ENCODE data around the gene MYBPC3.
A peak's percentile ranks its signal among the peaks of the same experiment; 100 is the strongest.

Gene MYBPC3

DNA sequence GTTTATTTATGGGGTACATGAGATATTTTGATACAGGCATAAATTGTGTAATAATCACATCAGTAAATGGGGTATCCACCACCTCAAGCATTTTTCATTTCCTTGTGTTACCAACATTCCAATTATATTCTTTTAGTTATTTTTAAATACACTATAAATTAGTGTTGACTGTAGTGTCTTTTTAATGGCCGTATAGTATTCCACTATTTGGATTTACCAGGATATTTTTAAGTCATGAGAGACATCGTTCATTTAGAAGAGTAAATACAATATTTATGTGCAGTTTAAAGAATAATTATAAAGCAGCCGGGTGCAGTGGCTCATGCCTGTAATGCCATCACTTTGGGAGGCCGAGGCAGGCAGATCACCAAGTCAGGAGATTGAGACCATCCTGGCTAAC, 32.0 kb upstream of the MYBPC3 start:
- no peak for DNase-seq (ENCODE audit: low read depth)

DNA sequence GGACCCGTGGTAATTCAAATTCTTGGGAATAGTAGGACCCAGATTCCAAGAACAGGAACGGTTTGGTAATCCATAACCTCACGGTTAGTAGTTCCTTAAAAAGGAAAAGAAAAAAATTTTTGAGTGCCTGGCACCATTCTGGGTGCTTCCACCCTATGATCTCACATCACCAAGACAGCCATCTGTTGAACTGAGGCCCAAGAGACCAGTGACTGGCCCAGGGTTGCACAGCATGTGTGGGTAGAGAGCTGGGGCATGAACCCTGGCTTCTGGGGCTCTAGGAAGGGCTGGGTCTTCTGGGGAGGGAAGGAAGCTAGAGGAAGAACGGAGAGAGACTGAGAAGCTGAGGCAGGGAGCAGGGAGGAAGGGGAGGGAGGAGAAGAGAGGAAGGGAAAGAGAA, 30.6 kb upstream of the MYBPC3 start:
- no peak for DNase-seq (ENCODE audit: low read depth)

- no peak for DNase-seq (ENCODE audit: low read depth)
Observed at GRCh38 chr11:47380078-47380477, 27.6 kb upstream of the MYBPC3 start.

DNA sequence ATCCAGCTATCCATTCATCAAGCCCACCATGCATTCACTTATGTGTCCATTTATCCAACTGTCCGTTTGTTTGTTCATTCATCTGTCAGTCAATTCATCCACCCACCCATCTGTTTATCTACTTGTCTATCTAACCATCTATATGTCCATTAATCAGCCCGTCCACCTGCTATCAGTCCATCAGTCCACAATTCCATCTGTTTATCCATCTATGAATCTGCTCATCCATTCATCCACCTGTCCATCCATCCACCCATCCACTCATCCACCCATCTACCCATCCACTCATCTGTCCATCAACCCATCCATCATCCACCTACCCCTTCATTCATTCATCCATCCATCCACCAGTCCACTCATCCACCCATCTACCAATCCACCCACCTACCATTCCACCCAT, 26.8 kb upstream of the MYBPC3 start:
- DNase-seq (ENCODE audit: low read depth) = no peak

- DNase-seq (ENCODE audit: low read depth) = no peak
Observed at GRCh38 chr11:47378836-47379170, 26.3 kb upstream of the MYBPC3 start.

DNA sequence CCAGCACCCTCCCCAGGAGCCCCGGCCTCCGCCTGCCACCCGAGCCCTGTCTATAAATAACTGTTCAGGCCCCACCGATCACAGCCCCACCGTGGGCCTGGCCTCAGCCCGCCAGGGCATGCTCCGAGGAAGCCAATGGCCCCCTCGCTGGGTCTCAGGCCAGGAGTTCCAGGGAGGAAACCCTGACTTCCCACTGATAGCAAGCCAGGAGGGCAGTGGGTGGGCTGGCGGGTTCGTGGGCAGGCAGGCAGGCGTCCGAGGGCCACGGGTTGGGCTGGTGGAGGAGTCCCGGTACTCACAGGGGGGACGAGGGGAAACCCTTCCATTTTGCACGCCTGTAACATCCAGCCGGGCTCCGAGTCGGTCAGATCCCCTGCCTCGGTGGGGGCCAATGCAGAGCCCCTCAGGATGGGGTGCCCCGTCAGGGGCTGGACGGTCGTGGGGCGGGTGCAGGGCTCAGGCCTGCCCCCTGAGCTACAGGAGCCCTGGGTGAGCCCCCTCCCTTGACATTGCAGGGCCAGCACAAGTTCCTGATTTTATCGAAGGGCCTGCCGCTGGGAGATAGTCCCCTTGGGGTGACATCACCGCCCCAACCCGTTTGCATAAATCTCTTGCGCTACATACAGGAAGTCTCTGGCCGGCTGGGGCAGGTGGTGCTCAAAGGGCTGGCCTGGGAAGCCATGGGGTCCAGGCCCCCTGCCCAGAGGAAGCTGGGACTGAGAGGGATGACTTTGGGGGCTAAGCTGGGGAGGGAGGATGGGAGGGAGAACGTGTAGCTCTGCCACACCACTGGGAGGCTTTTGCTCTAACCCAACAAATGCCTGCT, 25.7 kb upstream of the MYBPC3 start, which contains the start of gene SPI1:
TSS of gene SPI1 (minus strand) at position 538 of the 826 bp plus-strand sequence. CDS start at position 344, 194 bp downstream.
- no peak for DNase-seq (ENCODE audit: low read depth)

- no peak for DNase-seq (ENCODE audit: low read depth)
Observed at GRCh38 chr11:47377571-47378009, 25.1 kb upstream of the MYBPC3 start.

DNA sequence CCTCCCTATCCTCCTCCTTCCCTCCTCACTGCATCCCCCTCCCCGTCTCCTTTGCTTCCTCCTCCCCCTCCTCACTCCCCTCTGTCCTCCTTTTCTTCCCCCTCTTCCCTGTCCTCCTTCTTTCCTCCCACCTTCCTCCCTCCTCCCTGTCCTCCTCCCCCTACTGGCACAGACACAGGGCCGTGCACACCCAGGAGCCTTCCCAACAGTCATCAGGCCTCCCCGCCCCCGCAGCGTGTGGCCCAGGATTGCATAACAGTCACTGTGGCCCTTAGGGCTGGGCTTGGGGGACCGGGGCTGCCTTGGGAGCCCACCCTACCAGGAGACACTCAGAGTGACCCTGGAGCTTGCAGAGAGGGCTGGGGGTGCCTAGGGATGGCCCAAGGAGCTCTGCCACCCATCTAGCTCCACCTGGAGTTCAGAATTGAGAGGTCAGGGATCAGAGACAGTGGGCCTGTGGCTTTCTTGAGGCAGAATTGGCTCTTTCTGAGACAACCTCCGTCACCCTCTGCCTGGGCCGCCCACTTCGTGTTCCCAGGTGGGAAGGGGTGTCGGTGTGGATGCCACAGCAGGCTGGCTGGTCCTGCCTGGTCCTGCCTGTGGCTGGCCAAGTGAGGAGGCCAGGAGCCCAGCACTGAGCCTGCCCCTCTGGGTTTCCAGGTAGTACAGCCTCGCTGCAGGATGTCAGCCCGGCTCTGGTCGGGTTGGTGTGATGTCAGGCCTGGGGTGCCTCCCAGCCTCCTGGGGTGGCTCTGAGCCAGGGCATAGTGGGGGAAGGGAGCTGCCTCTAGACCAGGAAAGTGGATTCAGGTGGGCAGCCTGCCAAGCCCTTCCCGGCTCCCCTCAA, 24.2 kb upstream of the MYBPC3 start:
- DNase-seq (ENCODE audit: low read depth) = no peak

GRCh38 chr11:47376107-47376524, 23.6 kb upstream of the MYBPC3 start:
- DNase-seq (ENCODE audit: low read depth) = no peak

DNA sequence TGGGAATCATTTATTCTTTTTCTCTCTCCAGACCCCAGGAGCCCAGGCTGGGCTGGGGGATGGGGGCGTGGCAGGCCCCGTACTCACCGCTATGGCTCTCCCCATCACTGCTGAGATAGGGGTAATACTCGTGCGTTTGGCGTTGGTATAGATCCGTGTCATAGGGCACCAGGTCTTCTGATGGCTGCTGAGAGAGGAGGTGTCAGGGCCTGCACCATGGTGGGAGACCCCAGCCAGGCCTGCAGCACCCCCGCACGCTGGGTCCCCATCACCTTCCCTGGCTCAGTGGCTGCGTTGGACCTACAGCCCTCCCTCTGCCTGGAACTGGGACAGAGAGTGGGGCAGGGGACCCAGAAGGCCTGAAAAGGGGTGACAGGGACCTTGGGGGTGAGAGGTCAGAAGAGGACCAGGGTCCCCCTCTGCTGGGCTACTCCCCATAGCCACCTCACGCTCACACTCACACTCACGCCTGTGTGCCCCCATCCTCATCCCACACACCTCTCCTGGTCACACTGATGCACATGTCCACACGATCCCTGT, 23.1 kb upstream of the MYBPC3 start:
- no peak for DNase-seq (ENCODE audit: low read depth)

GRCh38 chr11:47375020-47375419, 22.5 kb upstream of the MYBPC3 start:
- DNase-seq (ENCODE audit: low read depth) = no peak

DNA sequence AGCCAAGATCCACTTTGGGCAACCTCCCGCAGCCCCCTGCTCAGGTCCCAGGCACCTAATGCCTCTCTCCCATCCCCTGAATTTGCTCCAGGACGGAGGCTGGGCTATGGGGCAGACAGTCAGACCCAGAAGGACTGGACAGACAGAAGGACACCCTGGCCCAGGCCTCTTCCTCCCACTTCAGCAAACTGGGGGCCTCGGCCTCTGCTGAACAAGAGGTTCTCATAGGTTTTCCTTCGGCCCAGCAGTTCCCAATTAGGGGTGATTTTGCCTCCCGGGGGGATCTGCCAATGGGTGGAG, 22.2 kb upstream of the MYBPC3 start:
- DNase-seq (ENCODE audit: low read depth) = no peak

GRCh38 chr11:47373876-47374719, 21.6 kb upstream of the MYBPC3 start:
- DNase-seq (ENCODE audit: low read depth) = peak; percentile 51

DNA sequence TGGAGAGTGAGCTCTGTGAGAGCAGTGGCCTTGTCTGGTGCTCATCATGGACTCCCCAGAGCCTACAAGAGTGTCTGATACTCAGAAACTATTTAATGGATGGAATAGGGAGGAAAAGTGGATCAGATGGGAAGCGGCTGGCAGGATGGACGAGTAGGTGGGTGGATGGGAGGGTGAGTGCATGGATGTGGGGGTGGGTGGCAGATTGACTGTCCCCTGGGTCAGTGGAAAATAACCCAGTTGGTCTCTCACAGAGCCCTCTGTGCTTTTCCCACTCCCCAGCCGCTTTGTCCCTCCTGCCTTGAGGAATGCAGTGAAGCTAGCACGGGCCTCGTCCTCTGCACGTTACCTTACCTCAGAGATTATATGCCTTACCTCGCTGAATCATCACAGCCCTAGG, 19.9 kb upstream of the MYBPC3 start:
- DNase-seq (ENCODE audit: low read depth) = no peak

GRCh38 chr11:47369676-47370075, 17.2 kb upstream of the MYBPC3 start:
- DNase-seq (ENCODE audit: low read depth) = no peak

GRCh38 chr11:47366020-47366490, 13.6 kb upstream of the MYBPC3 start:
- no peak for DNase-seq (ENCODE audit: low read depth)

DNA sequence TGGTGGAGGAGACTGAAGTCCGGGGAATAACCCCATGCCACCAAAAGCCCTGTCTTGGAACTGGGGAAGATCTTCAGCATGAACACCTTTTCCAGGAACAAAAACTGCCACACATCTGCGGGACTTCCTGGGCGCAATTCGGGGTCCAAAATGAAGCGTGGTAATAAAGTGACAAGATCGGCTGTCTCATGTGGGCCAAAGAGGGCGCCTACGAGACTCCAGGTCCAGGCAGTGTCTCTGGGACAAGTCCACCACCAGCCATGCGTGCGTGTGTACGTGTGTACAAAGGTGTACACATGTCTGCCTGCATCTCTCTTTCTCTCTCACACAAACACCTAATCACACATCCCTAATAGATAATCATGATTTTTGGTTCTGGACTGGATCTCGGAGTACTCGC, 8.9 kb upstream of the MYBPC3 start:
- DNase-seq (ENCODE audit: low read depth) = no peak

DNA sequence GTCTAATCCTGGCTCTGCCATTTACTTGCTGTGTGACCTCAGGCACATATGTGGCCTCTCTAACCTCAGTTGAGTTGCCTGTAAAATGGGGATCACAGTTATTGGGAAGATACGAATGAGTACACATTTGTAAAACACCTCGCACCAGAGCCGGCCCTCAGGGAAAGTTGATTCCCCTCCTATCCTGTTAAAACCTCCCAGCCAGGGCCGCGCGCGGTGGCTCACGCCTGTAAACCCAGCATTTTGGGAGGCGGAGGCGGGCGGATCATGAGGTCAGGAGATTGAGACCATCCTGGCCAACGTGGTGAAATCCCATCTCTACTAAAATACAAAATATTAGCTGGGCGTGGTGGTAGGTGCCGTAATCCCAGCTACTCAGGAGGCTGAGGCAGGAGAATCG, 7.8 kb upstream of the MYBPC3 start:
- no peak for DNase-seq (ENCODE audit: low read depth)

- no peak for DNase-seq (ENCODE audit: low read depth)
Observed at GRCh38 chr11:47359586-47359985, 7.1 kb upstream of the MYBPC3 start.

- no peak for DNase-seq (ENCODE audit: low read depth)
Observed at GRCh38 chr11:47359162-47359561, 6.7 kb upstream of the MYBPC3 start.

DNA sequence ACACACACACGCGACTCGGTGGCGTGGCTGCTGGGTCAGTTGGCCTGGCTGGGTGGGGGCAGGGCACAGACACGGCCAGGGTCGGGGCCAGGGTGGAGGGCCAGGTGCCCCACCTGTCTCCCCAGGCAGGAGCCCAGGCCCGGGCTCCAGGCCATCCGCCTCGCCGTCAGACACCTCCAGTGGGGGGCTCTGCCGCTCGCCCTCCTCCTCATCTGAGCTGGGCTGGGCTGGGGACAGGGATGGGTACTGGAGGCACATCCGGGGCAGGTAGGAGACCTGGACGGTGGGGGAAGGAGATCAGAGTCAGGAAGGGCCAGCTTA, 6.2 kb upstream of the MYBPC3 start:
- no peak for DNase-seq (ENCODE audit: low read depth)
